T-cell (primary cell): ENCODE measurements around the gene MRI1. TPM values are rescaled to one million over a fixed set of nuclear protein-coding genes. Genes with fewer than 3 reads are reported as not detected.

Experiments used
- ATAC-seq, 4 experiments: fragments of 200-7000 bp in 3 of 4; fragments of 150-1000 bp in 1 of 4; cut with Tn5 transposase; replicated peaks in 1 of 4; 1 replicate in 3 of 4; 2 replicates in 1 of 4; pipeline ENCODE4 v1.10.0; 2021; ENCODE audit warnings: moderate library complexity in 3 of 4, mild to moderate bottlenecking in 2 of 4, moderate number of reproducible peaks in 1 of 4
- CTCF ChIA-PET, 2 donors: fragments of 300-600 bp; sonication (Branson Sonifier 250); formaldehyde crosslinking; loops; one replicate each; lab custom pipeline; 2022; ENCODE audit warnings: antibody characterized with exemption in 2 of 2; lab: Charles Lee
- POLR2A ChIA-PET, 2 donors: fragments of 300-600 bp; sonication (Branson Sonifier 250); formaldehyde crosslinking; loops; one replicate each; lab custom pipeline; 2022; ENCODE audit warnings: antibody characterized with exemption in 2 of 2; lab: Charles Lee
- DNase-seq, 35 experiments: peaks; one replicate each; pipeline versions ENCODE4 v3.0.0 to v3.0.0-alpha.2; 2013 to 2023
- H3K27ac ChIP-seq: one replicate; pipeline ENCODE4 v1.5.1; 2013; ENCODE audit warnings: low read length
- H3K27me3 ChIP-seq, 2 experiments: replicated peaks in 1 of 2; 1 replicate in 1 of 2; 2 replicates in 1 of 2; pipeline versions ENCODE4 v1.6.1 to v1.7.0; 2013; ENCODE audit warnings: low read length in 1 of 2, mixed read lengths in 1 of 2; ENCODE audit not compliant: control insufficient read depth in 2 of 2, insufficient read depth in 2 of 2; ENCODE audit errors: extremely low read depth in 1 of 2
- H3K36me3 ChIP-seq, 2 donors: 1 replicate in 1 of 2; 2 replicates in 1 of 2; pipeline versions ENCODE4 v1.6.1 to v1.7.0; 2013; ENCODE audit warnings: low read length in 1 of 2; ENCODE audit not compliant: control insufficient read depth in 2 of 2, insufficient read depth in 1 of 2; ENCODE audit errors: extremely low read depth in 1 of 2
- H3K4me1 ChIP-seq, 2 experiments: 1 replicate in 1 of 2; 2 replicates in 1 of 2; pipeline versions ENCODE4 v1.6.1 to v1.7.0; 2013; ENCODE audit warnings: low read length in 2 of 2, mixed read lengths in 1 of 2; ENCODE audit not compliant: insufficient read depth in 2 of 2, control insufficient read depth in 1 of 2; ENCODE audit errors: extremely low read depth in 1 of 2
- H3K4me3 ChIP-seq, 2 donors: 1 replicate in 1 of 2; 2 replicates in 1 of 2; pipeline versions ENCODE4 v1.5.1 to v1.7.0; 2013; ENCODE audit warnings: mild to moderate bottlenecking in 2 of 2, low read length in 1 of 2, moderate library complexity in 1 of 2; ENCODE audit not compliant: control insufficient read depth in 1 of 2; ENCODE audit errors: extremely low read depth in 1 of 2
- H3K9me3 ChIP-seq: 2 replicates; pipeline ENCODE4 v1.7.0; 2013
- H3K27ac Mint-ChIP-seq, 2 donors: one replicate each; pipeline ENCODE4 v1.8.0; 2020 to 2021; ENCODE audit warnings: mild to moderate bottlenecking in 2 of 2, mixed read lengths in 2 of 2
- H3K27me3 Mint-ChIP-seq, 2 donors: one replicate each; pipeline ENCODE4 v1.8.0; 2021 to 2022; ENCODE audit warnings: mixed read lengths in 2 of 2
- H3K36me3 Mint-ChIP-seq: one replicate; pipeline ENCODE4 v1.8.0; 2021; ENCODE audit warnings: mixed read lengths
- H3K4me1 Mint-ChIP-seq, 3 donors: one replicate each; pipeline ENCODE4 v1.8.0; 2020 to 2022; ENCODE audit warnings: mixed read lengths in 3 of 3, mild to moderate bottlenecking in 1 of 3
- H3K4me3 Mint-ChIP-seq, 3 donors: one replicate each; pipeline ENCODE4 v1.8.0; 2020 to 2022; ENCODE audit warnings: mild to moderate bottlenecking in 3 of 3, mixed read lengths in 3 of 3, moderate library complexity in 3 of 3
- H3K9me3 Mint-ChIP-seq, 3 donors: one replicate each; pipeline ENCODE4 v1.8.0; 2020 to 2022; ENCODE audit warnings: mixed read lengths in 3 of 3
- whole genome bisulfite sequencing: methylation state at CpG from one replicate; pipeline ENCODE4 v1.1.5; 2013; ENCODE audit warnings: missing lambda C conversion rate; ENCODE audit not compliant: insufficient coverage; 5-methylcytosine and 5-hydroxymethylcytosine counted together
- total RNA-seq, 35 experiments: library from RNA in 6 of 35; stranded (reverse) in 6 of 35; fragments of 120-200 nt in 1 of 35; gene quantifications; one replicate each; pipeline versions ENCODE4 v1.2.1 to v1.2.4 and lab custom pipeline; 2013 to 2026

The MRI1 gene
- total RNA-seq (100 to 1,000 TPM in 2 of 5 donors, 10 to 100 TPM in 3; 37.6 to 107 (median 94.3) TPM), total RNA-seq (lab: John Stamatoyannopoulos, UW) (6.8 to 120 (median 47.0) reads per million in 29 experiments)
- total RNA-seq (2013) = 32.8 TPM

DNA sequence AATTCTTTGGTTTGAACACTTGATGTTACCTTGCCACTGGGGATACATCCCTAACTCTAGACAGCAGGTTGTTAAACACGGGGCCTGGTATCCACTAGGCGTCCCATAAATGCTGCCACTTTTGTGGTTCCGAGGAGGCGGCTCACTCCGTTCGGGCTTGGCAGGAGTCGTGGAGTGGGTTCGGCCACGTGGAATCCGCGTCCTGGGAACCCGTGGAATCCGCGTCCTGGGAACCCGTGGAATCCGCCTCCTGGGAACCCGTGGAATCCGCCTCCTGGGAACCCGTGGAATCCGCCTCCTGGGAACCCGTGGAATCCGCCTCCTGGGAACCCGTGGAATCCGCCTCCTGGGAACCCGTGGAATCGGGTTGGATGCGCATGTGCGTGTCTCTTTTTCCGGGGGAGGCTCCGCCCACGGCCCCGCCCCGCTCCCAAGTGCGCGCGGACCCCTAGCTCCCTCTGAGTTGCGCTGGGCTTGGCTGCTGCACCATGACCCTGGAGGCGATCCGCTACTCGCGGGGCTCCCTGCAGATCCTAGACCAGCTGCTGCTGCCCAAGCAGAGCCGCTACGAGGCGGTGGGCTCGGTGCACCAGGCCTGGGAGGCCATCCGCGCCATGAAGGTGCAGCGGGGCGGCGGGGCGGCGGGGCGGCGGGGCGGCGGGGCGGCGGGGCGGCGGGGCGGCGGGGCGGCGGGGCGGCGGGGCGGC, at the start of gene MRI1:
TSS of gene MRI1 (plus strand) at position 422 of the 707 bp plus-strand sequence. CDS start at position 489, 67 bp downstream.
- Mint-ChIP-seq H3K27me3 (no peaks in the 10 kb centered on the region), H3K4me1 (peaks cover 16 to 22% (median 19%) of the 10 kb centered on the region in 3 donors), H3K4me3 (peak within 1 kb of the TSS; percentile 83 to 93 (median 84)), H3K27ac (peak within 1 kb of the TSS; percentile 85 to 92), H3K9me3 (no peaks in the 10 kb centered on the region), H3K36me3 (peaks cover 9% of the 10 kb centered on the region)
- Histone ChIP-seq H3K36me3 (peaks cover 15 to 33% of the 10 kb centered on the region in 2 donors), H3K27ac (peak within 1 kb of the TSS; percentile 48), H3K4me1 (peaks cover 0 to 26% of the 10 kb centered on the region in 2 experiments), H3K27me3 (no peaks in the 10 kb centered on the region), H3K4me3 (peak within 1 kb of the TSS; percentile 71), H3K9me3 (no peaks in the 10 kb centered on the region)
- DNase-seq = peak in 30 of 35 experiments; percentile 15 to 77 (median 43)
- ChIA-PET POLR2A (interaction anchor here in 1 of 2 donors (0.5 to 0.6 kb wide), 2 partner anchors 77 to 331 kb away, joined by 5 to 9 read pairs; no protein-coding TSS in a partner anchor), CTCF (no interaction called here)
- peak; percentile 84 to 88 (median 86) for ATAC-seq
- 19% methylated on average over 42 of the region's 67 CpGs for WGBS

DNA sequence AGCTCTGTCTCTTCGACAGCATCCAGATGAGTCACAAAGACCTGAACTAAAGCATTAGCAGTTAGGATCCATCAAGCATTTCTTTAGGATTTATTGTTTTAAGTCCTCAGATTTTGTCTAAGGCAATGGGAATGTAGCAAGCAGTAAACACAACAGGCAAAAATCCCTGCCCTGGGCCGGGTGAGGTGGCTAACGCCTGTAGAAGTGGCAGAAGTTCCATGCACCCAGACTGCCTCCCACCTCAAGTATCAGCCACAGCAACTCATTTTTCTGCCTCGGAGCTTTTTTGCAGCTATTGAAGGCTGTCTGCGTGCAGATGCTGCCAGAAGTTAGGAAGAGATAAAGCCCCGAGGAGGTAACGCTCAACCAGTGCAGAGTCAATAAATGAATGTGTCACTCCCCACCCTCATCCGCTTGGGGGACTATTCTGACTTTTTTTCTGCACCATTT, 47.1 kb upstream of the MRI1 start:
- H3K9me3 ChIP-seq = peaks cover 2% of the 10 kb centered on the region
- H3K27ac ChIP-seq = no peak overlapping the region
- peaks cover 0 to 4% (median 4%) of the 10 kb centered on the region in 3 donors for H3K9me3 Mint-ChIP-seq
- ATAC-seq = no peak
- WGBS = 50% methylated on average over 2 of the region's 8 CpGs
- no peaks in the 10 kb centered on the region for H3K4me1 ChIP-seq
- ChIA-PET CTCF (no interaction called here), POLR2A (no interaction called here)
- H3K27me3 Mint-ChIP-seq = peaks cover 15 to 20% of the 10 kb centered on the region in 2 donors
- no peak overlapping the region for H3K4me3 Mint-ChIP-seq
- no peak overlapping the region for H3K27ac Mint-ChIP-seq
- no peak for DNase-seq
- no peaks in the 10 kb centered on the region for H3K36me3 ChIP-seq
- H3K27me3 ChIP-seq = peaks cover 0 to 22% of the 10 kb centered on the region in 2 experiments
- H3K4me1 Mint-ChIP-seq = no peaks in the 10 kb centered on the region
- H3K4me3 ChIP-seq = no peak overlapping the region
- peaks cover 3% of the 10 kb centered on the region for H3K36me3 Mint-ChIP-seq

DNA sequence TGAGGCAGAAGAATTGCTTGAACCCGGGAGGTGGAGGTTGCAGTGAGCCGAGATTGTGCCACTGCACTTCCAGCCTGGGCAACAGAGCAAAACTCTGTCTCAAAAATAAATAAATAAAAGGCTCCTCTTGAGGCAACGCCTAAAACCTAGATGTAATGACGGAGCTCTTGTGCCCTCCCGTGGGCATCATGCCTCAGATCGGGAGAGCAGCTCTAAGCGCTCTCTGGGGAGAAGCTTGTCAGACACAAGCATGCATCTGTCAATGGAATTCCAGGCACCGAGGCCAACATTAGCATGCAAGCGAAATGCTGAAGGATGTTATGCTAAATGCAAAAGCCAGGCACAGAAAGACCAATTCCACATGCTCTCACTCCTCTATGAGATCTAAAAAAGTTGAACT, 45.6 kb upstream of the MRI1 start:
- Histone ChIP-seq H3K4me1 (no peaks in the 10 kb centered on the region), H3K9me3 (peaks cover 2% of the 10 kb centered on the region), H3K36me3 (no peaks in the 10 kb centered on the region), H3K27ac (no peak overlapping the region), H3K27me3 (peaks cover 0 to 17% of the 10 kb centered on the region in 2 experiments), H3K4me3 (no peak overlapping the region)
- 64% methylated on average over 7 of the region's 9 CpGs for WGBS
- no peak for ATAC-seq
- no peaks in the 10 kb centered on the region for H3K4me1 Mint-ChIP-seq
- H3K36me3 Mint-ChIP-seq = peaks cover 3% of the 10 kb centered on the region
- ChIA-PET CTCF (interaction anchor here in 1 of 2 donors (0.6 kb wide), 1 partner anchor 191 kb away, joined by 4 read pairs; no protein-coding TSS in a partner anchor), POLR2A (no interaction called here)
- no peak overlapping the region for H3K4me3 Mint-ChIP-seq
- peaks cover 13 to 20% of the 10 kb centered on the region in 2 donors for H3K27me3 Mint-ChIP-seq
- DNase-seq = no peak
- peaks cover 0 to 4% (median 4%) of the 10 kb centered on the region in 3 donors for H3K9me3 Mint-ChIP-seq
- no peak overlapping the region for H3K27ac Mint-ChIP-seq

DNA sequence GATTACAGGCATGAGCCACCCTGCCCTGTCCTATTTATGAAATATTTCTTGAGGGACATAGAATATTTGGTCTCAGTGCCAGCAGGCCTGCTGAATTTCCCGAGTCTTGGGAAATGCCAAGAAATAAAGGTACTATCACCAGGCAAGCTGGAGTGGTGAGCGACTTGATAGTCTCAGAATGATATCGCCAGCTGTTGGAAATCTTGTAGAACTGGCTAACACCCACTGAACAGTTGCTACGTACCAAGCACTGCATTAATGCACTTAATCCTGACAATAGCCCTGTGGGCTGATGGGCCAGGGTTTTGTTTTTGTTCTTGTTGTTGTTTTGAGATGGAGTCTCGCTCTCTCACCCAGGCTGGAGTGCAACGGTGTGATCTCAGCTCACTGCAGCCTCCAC, 42.2 kb upstream of the MRI1 start:
- H3K4me3 ChIP-seq = no peak overlapping the region
- ChIA-PET POLR2A (no interaction called here), CTCF (interaction anchor here in 1 of 2 donors (0.7 kb wide), 1 partner anchor 9 kb away, joined by 3 read pairs; no protein-coding TSS in a partner anchor)
- Mint-ChIP-seq H3K4me3 (no peak overlapping the region), H3K27ac (no peak overlapping the region), H3K27me3 (peaks cover 6 to 13% of the 10 kb centered on the region in 2 donors), H3K9me3 (no peaks in the 10 kb centered on the region), H3K4me1 (no peaks in the 10 kb centered on the region), H3K36me3 (no peaks in the 10 kb centered on the region)
- H3K27me3 ChIP-seq = peaks cover 0 to 10% of the 10 kb centered on the region in 2 experiments
- DNase-seq (no peak), ATAC-seq (no peak)
- WGBS = 90% methylated on average over 3 of the region's 6 CpGs
- no peaks in the 10 kb centered on the region for H3K4me1 ChIP-seq
- no peak overlapping the region for H3K27ac ChIP-seq
- H3K36me3 ChIP-seq = no peaks in the 10 kb centered on the region
- H3K9me3 ChIP-seq = no peaks in the 10 kb centered on the region

DNA sequence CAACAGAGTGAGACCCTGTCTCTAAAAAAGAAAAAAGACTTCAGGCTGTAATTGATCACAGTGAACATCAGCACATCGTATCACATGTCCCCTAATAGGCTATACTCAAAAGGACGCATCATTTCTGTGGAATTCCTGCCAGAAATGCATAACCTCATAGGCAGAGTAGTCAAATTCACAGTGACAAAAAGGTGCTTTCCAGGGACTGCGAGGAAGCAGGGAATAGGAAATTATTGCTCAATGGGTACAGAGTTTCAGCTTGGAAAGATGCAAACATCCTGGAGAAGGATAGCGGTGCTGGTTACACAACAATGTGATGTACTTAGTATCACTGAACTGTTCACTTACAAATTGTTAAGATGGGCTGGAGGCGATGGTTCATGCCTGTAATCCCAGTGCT, 41.1 kb upstream of the MRI1 start:
- CTCF ChIA-PET = no interaction called here
- POLR2A ChIA-PET = no interaction called here
- no peaks in the 10 kb centered on the region for H3K9me3 Mint-ChIP-seq

DNA sequence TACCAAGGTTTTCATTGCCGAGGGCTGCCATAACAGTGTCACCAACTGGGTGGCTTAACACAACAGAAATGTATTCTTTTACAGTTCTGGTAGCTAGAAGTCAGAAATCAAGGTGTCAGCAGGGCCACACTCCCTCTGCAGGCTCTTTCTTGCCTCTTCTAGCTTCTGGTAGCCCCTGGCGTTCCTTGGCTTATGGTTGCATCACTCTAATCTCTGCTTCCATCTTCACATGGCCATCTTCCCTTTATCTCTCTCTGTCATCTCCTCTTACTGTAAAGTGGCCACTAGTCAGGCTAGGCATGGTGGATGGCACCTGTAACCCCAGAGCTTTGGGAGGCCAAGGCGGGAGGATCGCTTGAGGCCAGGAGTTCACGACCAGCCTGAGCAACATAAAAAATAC, 38.0 kb upstream of the MRI1 start:
- no peak overlapping the region for H3K4me3 Mint-ChIP-seq
- H3K4me1 ChIP-seq = peaks cover 0 to 9% of the 10 kb centered on the region in 2 experiments
- 94% methylated on average over 2 of the region's 5 CpGs for WGBS
- DNase-seq (no peak), ATAC-seq (no peak)
- H3K27me3 Mint-ChIP-seq = no peaks in the 10 kb centered on the region
- H3K9me3 ChIP-seq = no peaks in the 10 kb centered on the region
- no peaks in the 10 kb centered on the region for H3K9me3 Mint-ChIP-seq
- H3K36me3 ChIP-seq = no peaks in the 10 kb centered on the region
- no peak overlapping the region for H3K4me3 ChIP-seq
- no peak overlapping the region for H3K27ac ChIP-seq
- no peaks in the 10 kb centered on the region for H3K36me3 Mint-ChIP-seq
- CTCF ChIA-PET = no interaction called here
- H3K27ac Mint-ChIP-seq = no peak overlapping the region
- peaks cover 0 to 7% of the 10 kb centered on the region in 2 experiments for H3K27me3 ChIP-seq
- H3K4me1 Mint-ChIP-seq = peaks cover 7 to 13% (median 8%) of the 10 kb centered on the region in 3 donors
- POLR2A ChIA-PET = interaction anchor here in 1 of 2 donors (0.6 kb wide), 1 partner anchor 74 kb away, joined by 3 read pairs; no protein-coding TSS in a partner anchor

More for the DNA sequence above, 41.1 kb upstream of the MRI1 start:
- Mint-ChIP-seq H3K27me3 (peaks cover 0 to 6% of the 10 kb centered on the region in 2 donors), H3K27ac (no peak overlapping the region), H3K4me3 (no peak overlapping the region), H3K4me1 (no peaks in the 10 kb centered on the region), H3K36me3 (no peaks in the 10 kb centered on the region)
- no peak for ATAC-seq
- no CpG with 5 or more reads among the region's 5 CpGs for WGBS
- H3K27me3 ChIP-seq = peaks cover 0 to 10% of the 10 kb centered on the region in 2 experiments
- no peak overlapping the region for H3K4me3 ChIP-seq
- no peak for DNase-seq
- H3K4me1 ChIP-seq = no peaks in the 10 kb centered on the region
- H3K36me3 ChIP-seq = no peaks in the 10 kb centered on the region
- H3K9me3 ChIP-seq = no peaks in the 10 kb centered on the region
- no peak overlapping the region for H3K27ac ChIP-seq
